NCI-H2196 (cell line): Measurements from ENCODE around the gene PJA1.

Experiments used
- DNase-seq: peaks from one replicate; lab custom pipeline; 2025; ENCODE audit not compliant: unreplicated experiment; lab: John Stamatoyannopoulos, UW

The PJA1 gene

GRCh38 chrX:69170319-69170718 is 5.1 kb upstream of the PJA1 start:
- DNase-seq: no peak

- DNase-seq: no peak
These were observed 1.1 kb downstream of the PJA1 start for GRCh38 chrX:69163936-69164741.

- DNase-seq: no peak
These were observed 2.8 kb downstream of the PJA1 start for GRCh38 chrX:69162361-69162865.

DNA sequence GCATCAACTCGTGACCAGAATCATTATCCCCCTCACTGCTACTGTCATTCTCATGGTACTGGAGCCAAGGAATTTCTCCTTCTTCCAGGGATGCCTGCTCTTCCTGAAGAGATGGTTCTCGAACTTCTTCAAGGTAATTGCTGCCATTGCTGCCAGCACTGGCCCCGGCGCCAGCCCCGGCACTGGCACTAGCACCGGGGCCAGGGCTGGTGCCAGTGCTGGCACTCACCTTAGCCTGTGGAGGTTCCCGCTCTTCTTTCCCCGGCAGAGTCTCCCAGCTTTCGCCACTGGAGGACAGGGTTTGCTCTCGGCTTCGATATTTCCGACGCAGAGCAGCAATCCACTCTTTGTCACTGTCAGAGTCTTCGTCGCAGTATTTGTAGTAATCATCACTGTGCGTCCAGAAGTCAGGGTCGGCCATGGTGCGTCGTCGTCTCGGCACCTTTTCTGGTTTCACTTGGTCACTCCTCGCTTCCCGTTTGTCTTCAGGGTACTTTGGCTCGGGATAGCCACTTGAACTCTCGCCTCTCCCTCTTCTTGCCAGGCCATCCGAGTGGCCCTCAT is 3.4 kb downstream of the PJA1 start:
- DNase-seq: no peak

- no peak for DNase-seq
These were observed 3.9 kb downstream of the PJA1 start for GRCh38 chrX:69161371-69161770.

GRCh38 chrX:69158166-69158980 is 6.9 kb downstream of the PJA1 start:
- peak; percentile 55 for DNase-seq

GRCh38 chrX:69156638-69157037 is 8.6 kb downstream of the PJA1 start:
- no peak for DNase-seq

GRCh38 chrX:69155786-69156520 is 9.3 kb downstream of the PJA1 start:
- DNase-seq: no peak

GRCh38 chrX:69154051-69154450 is 11.2 kb downstream of the PJA1 start:
- no peak for DNase-seq

GRCh38 chrX:69153060-69153730 is 12.1 kb downstream of the PJA1 start:
- DNase-seq: no peak

- DNase-seq: peak; percentile 24
These were observed 12.8 kb downstream of the PJA1 start for GRCh38 chrX:69152417-69152841.

- no peak for DNase-seq
These were observed 13.4 kb downstream of the PJA1 start for GRCh38 chrX:69151866-69152284.

DNA sequence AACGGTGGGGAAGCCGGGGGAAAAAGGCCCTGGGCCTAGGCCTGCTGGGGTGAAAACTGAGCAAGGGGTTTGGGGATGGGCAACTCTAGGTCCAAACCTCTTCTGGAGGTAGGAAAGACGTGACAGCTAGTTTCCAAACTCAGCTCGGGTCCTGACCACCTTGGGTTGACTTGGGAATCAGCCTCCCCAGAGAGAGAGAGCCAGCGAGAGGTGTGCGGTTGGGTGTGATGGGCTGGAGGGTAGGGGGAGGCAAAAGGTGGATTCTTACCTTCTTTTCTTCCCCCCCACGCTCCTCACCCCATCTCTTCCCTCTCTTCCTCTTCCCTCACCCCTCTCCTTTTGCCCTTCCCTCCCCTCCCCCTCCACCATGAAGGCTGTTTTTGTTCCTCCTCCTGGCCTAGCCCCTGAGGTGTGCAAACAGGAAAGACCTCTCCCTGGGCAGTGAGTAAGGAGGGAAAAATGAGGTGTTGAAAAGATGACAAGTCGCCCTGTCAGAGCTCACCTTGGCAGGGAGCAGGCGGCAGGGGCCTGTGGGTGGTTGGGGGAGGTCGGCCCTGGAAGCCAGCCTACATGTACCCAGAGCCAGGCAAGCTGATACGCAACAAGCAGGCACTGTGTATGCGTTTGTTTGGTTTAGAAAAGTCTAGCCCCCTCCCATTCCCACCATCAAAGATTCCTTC is 14.8 kb downstream of the PJA1 start:
- DNase-seq: no peak

- no peak for DNase-seq
These were observed 15.6 kb downstream of the PJA1 start for GRCh38 chrX:69149466-69150280.

- DNase-seq: no peak
These were observed 16.3 kb downstream of the PJA1 start for GRCh38 chrX:69148946-69149345.

DNA sequence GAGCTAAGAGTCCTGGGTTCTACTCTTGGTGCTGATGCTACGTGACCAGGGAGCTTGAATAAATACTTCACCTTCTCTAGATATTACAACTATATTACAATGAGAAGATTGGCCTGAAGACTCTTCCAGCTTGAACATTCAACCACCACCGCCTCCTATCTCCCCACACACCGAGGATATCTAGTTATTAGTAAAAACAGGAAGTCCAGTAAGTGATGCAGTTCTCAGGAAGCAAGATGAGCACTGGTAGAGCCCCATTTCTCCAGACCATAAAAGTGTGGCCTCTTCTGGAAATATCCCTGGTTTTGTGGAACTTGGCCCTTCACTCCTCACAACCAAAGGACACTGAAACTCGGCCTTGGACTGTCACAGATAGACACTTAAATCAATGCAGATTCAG is 18.5 kb downstream of the PJA1 start:
- no peak for DNase-seq

GRCh38 chrX:69145714-69146113 is 19.5 kb downstream of the PJA1 start:
- DNase-seq: no peak

DNA sequence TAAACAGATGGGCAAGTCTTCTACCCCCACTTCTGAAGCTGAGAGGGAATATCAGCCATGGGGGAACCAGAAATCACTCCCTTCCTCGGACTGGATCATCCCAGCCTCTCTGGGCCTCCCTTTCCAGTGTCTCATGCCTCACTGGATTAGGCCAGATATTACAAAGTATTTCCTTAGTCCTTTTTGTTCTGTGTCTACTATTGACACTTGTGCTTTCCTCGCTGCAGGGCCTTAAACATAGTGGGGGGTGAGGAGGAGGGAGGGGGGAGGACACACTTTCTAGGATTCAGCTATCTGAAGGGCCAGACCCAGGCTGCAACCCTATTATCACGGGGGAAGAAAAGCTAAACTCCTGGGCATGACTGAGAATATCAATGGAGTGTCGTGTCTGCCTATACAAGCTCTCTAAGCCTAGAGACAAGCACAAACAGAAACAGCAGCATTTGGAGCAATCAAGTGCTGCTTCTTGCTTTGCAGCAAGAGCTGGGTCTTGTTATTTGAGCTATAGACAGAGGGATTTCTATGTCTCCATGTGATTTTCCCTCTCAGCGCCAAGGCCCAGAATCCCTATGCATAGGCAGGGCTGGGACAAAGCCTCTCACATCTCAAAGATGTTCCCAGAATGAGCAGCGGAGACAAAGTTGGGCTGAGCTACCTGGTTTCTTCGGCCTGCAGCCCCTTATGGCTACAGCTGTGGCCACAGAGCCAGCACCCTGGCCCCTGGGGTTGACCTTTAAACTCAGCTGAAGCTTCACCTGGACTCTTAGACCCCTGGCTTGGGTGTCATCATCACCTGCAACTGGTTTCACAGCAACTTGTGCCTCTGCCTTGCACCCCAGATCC is 20.2 kb downstream of the PJA1 start:
- DNase-seq: no peak
